Endothelial cell of hepatic sinusoid (primary cell): Measurements from ENCODE around the gene ERMAP.
"Not testable (repeated sequence)": the region's sequence is repeated elsewhere in the genome, so short reads cannot be mapped to it uniquely, and the experiment has no call there.

ENCODE experiments used
- in situ Hi-C: cut with HindIII; loops from 2 replicates; pipeline ENCODE4 v1.10.0; 2017; ENCODE audit warnings: low sequenced_read_pairs

ERMAP gene

GRCh38 chr1:42869751-42870150 lies 52.8 kb downstream of the ERMAP start:
- in situ Hi-C loops, result not testable (repeated sequence)

GRCh38 chr1:42873108-42873507 lies 56.2 kb downstream of the ERMAP start:
- in situ Hi-C loops, result not testable (repeated sequence)

- in situ Hi-C loops, result no loop called here
Observed at GRCh38 chr1:42873670-42874069, 56.7 kb downstream of the ERMAP start.

- in situ Hi-C loops, result no loop called here
Observed at GRCh38 chr1:42876009-42876408, 59.1 kb downstream of the ERMAP start.

- in situ Hi-C loops, result no loop called here
Observed at GRCh38 chr1:42877380-42877779, 60.5 kb downstream of the ERMAP start.

- in situ Hi-C loops, result no loop called here
Observed at GRCh38 chr1:42880384-42880783, 63.5 kb downstream of the ERMAP start.

- in situ Hi-C loops, result no loop called here
Observed at GRCh38 chr1:42886046-42886739, 69.3 kb downstream of the ERMAP start.

GRCh38 chr1:42886800-42887199 lies 69.9 kb downstream of the ERMAP start:
- in situ Hi-C loops, result no loop called here

GRCh38 chr1:42887366-42887765 lies 70.4 kb downstream of the ERMAP start:
- in situ Hi-C loops, result no loop called here

- in situ Hi-C loops, result no loop called here
Observed at GRCh38 chr1:42888013-42888633, 71.2 kb downstream of the ERMAP start.

GRCh38 chr1:42889264-42889663 lies 72.3 kb downstream of the ERMAP start:
- in situ Hi-C loops, result no loop called here

GRCh38 chr1:42891465-42892138 lies 74.7 kb downstream of the ERMAP start:
- in situ Hi-C loops, result no loop called here
